T-cell (primary cell): ENCODE measurements around the gene IGLL5. TPM values are rescaled to one million over a fixed set of nuclear protein-coding genes. Genes with fewer than 3 reads are reported as not detected.

Experiments used
- ATAC-seq, 4 experiments: fragments of 200-7000 bp in 3 of 4; fragments of 150-1000 bp in 1 of 4; cut with Tn5 transposase; replicated peaks in 1 of 4; 1 replicate in 3 of 4; 2 replicates in 1 of 4; pipeline ENCODE4 v1.10.0; 2021; ENCODE audit warnings: moderate library complexity in 3 of 4, mild to moderate bottlenecking in 2 of 4, moderate number of reproducible peaks in 1 of 4
- CTCF ChIA-PET, 2 donors: fragments of 300-600 bp; sonication (Branson Sonifier 250); formaldehyde crosslinking; loops; one replicate each; lab custom pipeline; 2022; ENCODE audit warnings: antibody characterized with exemption in 2 of 2; lab: Charles Lee
- POLR2A ChIA-PET, 2 donors: fragments of 300-600 bp; sonication (Branson Sonifier 250); formaldehyde crosslinking; loops; one replicate each; lab custom pipeline; 2022; ENCODE audit warnings: antibody characterized with exemption in 2 of 2; lab: Charles Lee
- DNase-seq, 35 experiments: peaks; one replicate each; pipeline versions ENCODE4 v3.0.0 to v3.0.0-alpha.2; 2013 to 2023
- H3K27ac ChIP-seq: one replicate; pipeline ENCODE4 v1.5.1; 2013; ENCODE audit warnings: low read length
- H3K27me3 ChIP-seq, 2 experiments: replicated peaks in 1 of 2; 1 replicate in 1 of 2; 2 replicates in 1 of 2; pipeline versions ENCODE4 v1.6.1 to v1.7.0; 2013; ENCODE audit warnings: low read length in 1 of 2, mixed read lengths in 1 of 2; ENCODE audit not compliant: control insufficient read depth in 2 of 2, insufficient read depth in 2 of 2; ENCODE audit errors: extremely low read depth in 1 of 2
- H3K36me3 ChIP-seq, 2 donors: 1 replicate in 1 of 2; 2 replicates in 1 of 2; pipeline versions ENCODE4 v1.6.1 to v1.7.0; 2013; ENCODE audit warnings: low read length in 1 of 2; ENCODE audit not compliant: control insufficient read depth in 2 of 2, insufficient read depth in 1 of 2; ENCODE audit errors: extremely low read depth in 1 of 2
- H3K4me1 ChIP-seq, 2 experiments: 1 replicate in 1 of 2; 2 replicates in 1 of 2; pipeline versions ENCODE4 v1.6.1 to v1.7.0; 2013; ENCODE audit warnings: low read length in 2 of 2, mixed read lengths in 1 of 2; ENCODE audit not compliant: insufficient read depth in 2 of 2, control insufficient read depth in 1 of 2; ENCODE audit errors: extremely low read depth in 1 of 2
- H3K4me3 ChIP-seq, 2 donors: 1 replicate in 1 of 2; 2 replicates in 1 of 2; pipeline versions ENCODE4 v1.5.1 to v1.7.0; 2013; ENCODE audit warnings: mild to moderate bottlenecking in 2 of 2, low read length in 1 of 2, moderate library complexity in 1 of 2; ENCODE audit not compliant: control insufficient read depth in 1 of 2; ENCODE audit errors: extremely low read depth in 1 of 2
- H3K9me3 ChIP-seq: 2 replicates; pipeline ENCODE4 v1.7.0; 2013
- H3K27ac Mint-ChIP-seq, 2 donors: one replicate each; pipeline ENCODE4 v1.8.0; 2020 to 2021; ENCODE audit warnings: mild to moderate bottlenecking in 2 of 2, mixed read lengths in 2 of 2
- H3K27me3 Mint-ChIP-seq, 2 donors: one replicate each; pipeline ENCODE4 v1.8.0; 2021 to 2022; ENCODE audit warnings: mixed read lengths in 2 of 2
- H3K36me3 Mint-ChIP-seq: one replicate; pipeline ENCODE4 v1.8.0; 2021; ENCODE audit warnings: mixed read lengths
- H3K4me1 Mint-ChIP-seq, 3 donors: one replicate each; pipeline ENCODE4 v1.8.0; 2020 to 2022; ENCODE audit warnings: mixed read lengths in 3 of 3, mild to moderate bottlenecking in 1 of 3
- H3K4me3 Mint-ChIP-seq, 3 donors: one replicate each; pipeline ENCODE4 v1.8.0; 2020 to 2022; ENCODE audit warnings: mild to moderate bottlenecking in 3 of 3, mixed read lengths in 3 of 3, moderate library complexity in 3 of 3
- H3K9me3 Mint-ChIP-seq, 3 donors: one replicate each; pipeline ENCODE4 v1.8.0; 2020 to 2022; ENCODE audit warnings: mixed read lengths in 3 of 3
- WGBS: methylation state at CpG from one replicate; pipeline ENCODE4 v1.1.5; 2013; ENCODE audit warnings: missing lambda C conversion rate; ENCODE audit not compliant: insufficient coverage; 5-methylcytosine and 5-hydroxymethylcytosine counted together
- total RNA-seq, 35 experiments: library from RNA in 6 of 35; stranded (reverse) in 6 of 35; fragments of 120-200 nt in 1 of 35; gene quantifications; one replicate each; pipeline versions ENCODE4 v1.2.1 to v1.2.4 and lab custom pipeline; 2013 to 2026

The IGLL5 gene
- total RNA-seq, 5 donors from 2014 or later (not counting 1 experiment from before 2014, with no cell fraction given), result 0.35 to 2.9 (median 2.1) TPM

DNA sequence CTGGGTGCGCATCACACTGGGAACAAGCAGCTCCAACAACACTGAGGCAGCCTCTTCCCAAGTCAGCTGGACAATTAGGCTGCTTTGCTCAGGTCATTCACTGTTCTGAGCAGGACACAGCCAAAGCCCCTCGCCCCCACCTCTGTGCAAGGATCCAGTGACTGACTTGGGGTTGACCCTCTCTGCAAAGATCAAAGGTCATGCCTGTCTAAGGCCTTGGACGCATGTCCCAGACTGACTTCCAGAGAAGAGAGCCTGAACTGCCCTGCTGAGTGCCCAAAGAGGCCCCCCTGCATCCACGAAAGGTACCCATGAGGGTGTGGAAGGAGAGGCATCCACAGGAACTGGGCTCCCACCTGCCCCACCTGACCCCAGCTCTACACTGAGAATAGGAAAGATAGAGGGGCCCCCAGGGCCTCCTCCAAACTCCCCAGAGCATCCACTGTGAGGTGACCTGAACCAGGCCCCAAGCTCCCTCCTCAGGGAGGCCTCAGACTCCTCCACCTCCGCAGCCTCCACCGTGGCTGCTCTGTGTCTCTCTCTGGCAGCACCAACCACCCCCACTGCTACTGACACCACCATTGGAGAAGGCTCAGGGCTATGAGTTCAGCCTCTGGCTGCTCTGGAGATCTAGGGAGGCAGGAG lies 53.5 kb downstream of the IGLL5 start:
- Mint-ChIP-seq H3K27ac (no peak overlapping the region), H3K27me3 (no peaks in the 10 kb centered on the region), H3K4me3 (no peak overlapping the region), H3K9me3 (no peaks in the 10 kb centered on the region), H3K36me3 (no peaks in the 10 kb centered on the region), H3K4me1 (peaks cover 2 to 9% (median 6%) of the 10 kb centered on the region in 3 donors)
- Histone ChIP-seq H3K27me3 (peaks cover 0 to 17% of the 10 kb centered on the region in 2 experiments), H3K4me3 (no peak overlapping the region), H3K27ac (no peak overlapping the region), H3K9me3 (no peaks in the 10 kb centered on the region), H3K4me1 (peaks cover 0 to 4% of the 10 kb centered on the region in 2 experiments), H3K36me3 (no peaks in the 10 kb centered on the region)
- ATAC-seq (no peak), DNase-seq (peak in 1 of 35 experiments; percentile 20)
- CTCF ChIA-PET, result no interaction called here
- POLR2A ChIA-PET, result no interaction called here
- 87% methylated on average over 3 of the region's 6 CpGs for WGBS

DNA sequence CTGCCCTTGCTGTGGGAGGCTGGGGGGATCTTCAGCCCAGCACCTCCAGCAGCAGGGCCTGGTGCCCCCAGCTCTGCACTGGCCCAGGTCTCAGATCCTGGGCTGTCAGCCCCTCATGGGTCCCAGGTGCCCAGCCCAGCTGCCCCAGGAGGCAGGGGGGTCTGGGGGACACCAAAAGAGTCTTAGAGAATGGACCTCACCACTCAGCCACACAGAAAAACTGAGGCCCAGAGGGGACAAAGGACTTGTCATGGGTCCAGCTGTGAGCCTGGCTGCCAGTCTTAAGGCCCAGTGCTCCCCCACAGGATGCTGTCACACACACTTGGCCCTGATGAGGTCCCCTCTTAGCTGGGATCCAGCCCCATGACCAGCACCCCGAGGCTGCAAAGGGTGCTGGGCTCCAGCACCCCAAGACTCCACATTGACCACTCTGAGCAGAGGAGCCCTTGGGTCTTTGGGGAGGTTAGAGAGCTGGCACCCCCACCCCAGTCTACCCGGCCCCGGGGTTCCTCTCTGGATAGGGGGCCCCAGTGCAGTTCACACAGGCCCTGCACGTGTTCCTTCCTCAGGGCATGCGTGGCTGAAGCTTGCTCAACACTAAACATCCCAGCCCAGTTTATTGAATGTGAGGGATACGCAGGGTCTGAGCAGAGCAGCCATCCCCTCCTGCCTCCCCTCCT lies 54.4 kb downstream of the IGLL5 start:
- Histone ChIP-seq H3K4me3 (no peak overlapping the region), H3K4me1 (peaks cover 0 to 4% of the 10 kb centered on the region in 2 experiments), H3K36me3 (no peaks in the 10 kb centered on the region), H3K27me3 (peaks cover 0 to 21% of the 10 kb centered on the region in 2 experiments), H3K9me3 (no peaks in the 10 kb centered on the region), H3K27ac (no peak overlapping the region)
- H3K9me3 Mint-ChIP-seq, result no peaks in the 10 kb centered on the region
- no peaks in the 10 kb centered on the region for H3K27me3 Mint-ChIP-seq
- H3K4me1 Mint-ChIP-seq, result peaks cover 2 to 9% (median 6%) of the 10 kb centered on the region in 3 donors
- H3K36me3 Mint-ChIP-seq, result no peaks in the 10 kb centered on the region
- ATAC-seq (no peak), DNase-seq (peak in 1 of 35 experiments; percentile 22)
- no peak overlapping the region for H3K4me3 Mint-ChIP-seq
- CTCF ChIA-PET, result interaction anchor here in 1 of 2 donors (0.5 kb wide), 1 partner anchor 128 kb away, joined by 4 read pairs; the partner anchor contains the start of gene GNAZ
- WGBS, result no CpG with 5 or more reads among the region's 6 CpGs
- H3K27ac Mint-ChIP-seq, result no peak overlapping the region
- POLR2A ChIA-PET, result no interaction called here

DNA sequence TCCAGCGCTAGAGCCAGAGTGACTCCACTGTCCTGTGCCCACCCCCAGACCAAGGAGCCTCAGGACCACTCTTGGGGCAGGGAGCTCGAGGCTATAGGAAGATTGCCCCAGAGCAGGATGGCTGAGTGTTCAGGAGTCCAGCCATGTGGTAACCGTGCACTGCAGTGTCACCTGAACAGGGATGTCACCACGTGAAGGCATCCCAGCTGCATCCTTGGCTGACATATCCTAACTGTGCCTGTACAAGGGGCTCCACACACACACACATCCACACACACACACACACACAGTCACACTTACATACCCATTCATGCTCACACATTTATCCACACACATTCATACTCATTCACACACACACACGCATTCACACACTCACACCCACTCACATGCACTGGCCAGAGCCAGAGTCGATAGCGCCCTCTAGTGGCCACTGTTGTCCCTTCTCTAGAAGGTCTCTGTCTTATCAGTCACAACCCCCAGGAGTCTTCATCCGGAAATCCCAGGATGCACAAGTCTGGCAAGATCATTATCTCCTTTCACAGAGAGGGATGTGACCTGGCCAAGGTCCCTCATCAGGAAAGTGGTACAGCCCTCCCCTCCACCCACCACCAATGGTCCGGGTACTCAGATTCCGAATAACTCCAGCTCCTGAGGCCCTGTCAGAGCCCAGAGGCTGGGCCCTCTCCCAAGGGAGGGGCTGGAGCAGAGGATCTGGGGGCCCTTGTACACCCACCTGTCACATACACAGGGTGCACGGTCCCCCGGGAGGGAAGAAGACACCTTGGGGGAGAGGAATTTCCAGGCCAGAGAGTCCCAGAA lies 55.1 kb downstream of the IGLL5 start:
- Histone ChIP-seq H3K9me3 (no peaks in the 10 kb centered on the region), H3K4me1 (peaks cover 0 to 4% of the 10 kb centered on the region in 2 experiments), H3K27me3 (peaks cover 0 to 21% of the 10 kb centered on the region in 2 experiments), H3K36me3 (no peaks in the 10 kb centered on the region), H3K4me3 (no peak overlapping the region), H3K27ac (no peak overlapping the region)
- peak; percentile 34 to 84 (median 69) for DNase-seq
- POLR2A ChIA-PET, result no interaction called here
- Mint-ChIP-seq H3K27me3 (no peaks in the 10 kb centered on the region), H3K4me3 (no peak overlapping the region), H3K9me3 (no peaks in the 10 kb centered on the region), H3K4me1 (peaks cover 2 to 9% (median 6%) of the 10 kb centered on the region in 3 donors), H3K27ac (no peak overlapping the region), H3K36me3 (no peaks in the 10 kb centered on the region)
- 42% methylated on average over 8 of the region's 12 CpGs for WGBS
- CTCF ChIA-PET, result interaction anchor here in 1 of 2 donors (0.5 to 0.6 kb wide), 2 partner anchors 127 to 237 kb away, joined by 4 read pairs; partner anchors contain the start of gene GNAZ
- ATAC-seq, result peak; percentile 75 to 79 (median 77)

DNA sequence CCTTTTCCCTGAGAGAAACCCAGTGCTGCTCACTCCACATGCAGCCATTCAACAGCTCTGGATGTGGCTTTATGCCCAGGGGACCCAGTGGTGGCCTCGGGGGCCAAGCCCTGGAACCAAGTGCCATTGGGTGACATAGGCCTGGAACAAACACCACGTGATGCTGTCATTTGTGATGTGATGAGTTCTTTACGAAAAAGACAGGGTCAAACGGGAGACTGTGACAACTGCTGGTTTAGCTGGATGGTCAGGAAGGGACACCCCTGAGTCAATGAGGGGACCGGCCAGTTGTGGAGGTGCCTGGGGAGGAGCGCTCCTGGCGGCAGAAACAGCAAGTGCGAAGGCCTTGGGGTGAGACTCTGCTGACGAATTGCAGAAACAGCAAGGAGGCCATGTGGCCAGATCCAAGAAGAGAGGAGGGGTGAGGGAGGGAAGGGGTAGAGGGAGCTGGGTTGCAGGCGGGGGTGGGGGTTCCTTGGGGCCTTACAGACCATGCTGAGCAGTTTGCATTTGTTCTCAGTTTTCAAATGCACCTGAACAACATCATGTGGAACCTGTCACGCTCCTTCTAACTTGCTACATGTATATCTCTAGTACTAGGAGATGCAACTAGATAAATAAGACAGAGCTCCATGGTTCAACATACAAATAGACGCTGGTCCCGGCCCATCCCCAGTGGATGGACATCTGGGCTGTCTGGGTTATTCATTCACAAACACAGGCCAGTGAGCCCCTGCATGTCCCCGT lies 56.1 kb downstream of the IGLL5 start:
- 86% methylated on average over 11 of the region's 14 CpGs for WGBS
- Mint-ChIP-seq H3K9me3 (no peaks in the 10 kb centered on the region), H3K27ac (no peak overlapping the region), H3K4me3 (no peak overlapping the region), H3K4me1 (peaks cover 2 to 9% (median 6%) of the 10 kb centered on the region in 3 donors), H3K27me3 (no peaks in the 10 kb centered on the region), H3K36me3 (no peaks in the 10 kb centered on the region)
- Histone ChIP-seq H3K4me3 (no peak overlapping the region), H3K9me3 (no peaks in the 10 kb centered on the region), H3K36me3 (no peaks in the 10 kb centered on the region), H3K27me3 (peaks cover 0 to 21% of the 10 kb centered on the region in 2 experiments), H3K4me1 (peaks cover 0 to 4% of the 10 kb centered on the region in 2 experiments), H3K27ac (no peak overlapping the region)
- CTCF ChIA-PET, result no interaction called here
- peak in 2 of 35 experiments; percentile 2 to 19 for DNase-seq
- POLR2A ChIA-PET, result no interaction called here
- ATAC-seq, result no peak

DNA sequence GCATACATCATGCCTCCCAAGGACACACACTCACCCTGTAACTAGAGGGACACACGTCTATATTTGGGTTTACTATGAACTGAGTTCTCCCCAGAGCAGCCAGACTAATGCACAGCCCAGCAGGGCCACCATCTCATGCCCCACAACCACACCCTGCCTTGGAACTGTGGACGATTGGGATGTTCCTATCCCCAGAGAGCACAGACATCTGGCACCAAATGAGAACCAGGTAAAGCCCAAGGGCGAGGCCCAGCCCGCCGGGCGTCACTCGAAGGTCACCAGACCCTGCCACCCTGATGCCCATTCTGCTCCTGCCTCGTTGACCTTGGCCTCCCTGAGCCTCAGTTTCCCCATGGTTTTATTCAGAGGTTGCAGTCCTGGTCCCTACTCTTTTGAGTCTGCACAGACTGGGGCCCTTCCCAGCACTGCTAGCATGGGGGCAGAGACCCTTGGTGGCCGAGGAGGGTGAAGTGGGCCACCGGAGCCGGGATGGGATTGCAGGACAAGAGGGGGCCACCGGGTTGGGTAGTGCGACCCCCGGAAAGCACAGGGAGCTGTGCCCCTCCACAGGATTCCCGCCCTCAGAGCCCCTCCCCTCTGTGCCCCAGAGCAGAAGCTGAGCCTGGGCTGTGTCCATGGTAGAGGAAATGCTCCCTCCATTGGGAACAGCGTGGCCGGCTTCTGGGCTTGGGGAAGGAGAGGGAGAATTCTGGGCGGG lies 56.8 kb downstream of the IGLL5 start:
- no peaks in the 10 kb centered on the region for H3K9me3 ChIP-seq
- Mint-ChIP-seq H3K4me1 (peaks cover 2 to 9% (median 6%) of the 10 kb centered on the region in 3 donors), H3K9me3 (no peaks in the 10 kb centered on the region), H3K36me3 (no peaks in the 10 kb centered on the region), H3K27ac (no peak overlapping the region), H3K27me3 (no peaks in the 10 kb centered on the region), H3K4me3 (no peak overlapping the region)
- H3K36me3 ChIP-seq, result no peaks in the 10 kb centered on the region
- no peak overlapping the region for H3K4me3 ChIP-seq
- 56% methylated on average over 6 of the region's 18 CpGs for whole genome bisulfite sequencing
- H3K4me1 ChIP-seq, result peaks cover 0 to 4% of the 10 kb centered on the region in 2 experiments
- ATAC-seq, result no peak
- ChIA-PET CTCF (interaction anchor here in 1 of 2 donors (0.7 kb wide), 1 partner anchor 10 kb away, joined by 3 read pairs; no protein-coding TSS in a partner anchor), POLR2A (no interaction called here)
- H3K27me3 ChIP-seq, result peaks cover 0 to 26% of the 10 kb centered on the region in 2 experiments
- H3K27ac ChIP-seq, result no peak overlapping the region
- DNase-seq, result peak in 2 of 35 experiments; percentile 1 to 13
